Measurements from ENCODE around the gene PCA3. TPM values are rescaled to one million over a fixed set of nuclear protein-coding genes. Genes with fewer than 3 reads are reported as not detected.

The PCA3 gene
- total RNA-seq, 1 donor from 2014 or later = not detected

- Histone ChIP-seq H3K36me3 (ENCODE audit: control insufficient read depth, insufficient read depth, low read length) (no peaks in the 10 kb centered on the region), H3K27me3 (ENCODE audit: control insufficient read depth, insufficient read depth, low read length) (no peaks in the 10 kb centered on the region), H3K4me3 (ENCODE audit: low read depth, low read length) (no peak overlapping the region)
- TF ChIP-seq CTCF (IDR thresholded peaks at IDR 0.05; ENCODE audit: insufficient read depth, low read length, severe bottlenecking) = no peak
- FAIRE-seq (no peak), DNase-seq (ENCODE audit: low read depth) (no peak)
Observed at GRCh38 chr9:76756941-76757673, 7.1 kb upstream of the PCA3 start.

- Histone ChIP-seq H3K27me3 (ENCODE audit: control insufficient read depth, insufficient read depth, low read length) (no peaks in the 10 kb centered on the region), H3K4me3 (ENCODE audit: low read depth, low read length) (no peak overlapping the region), H3K36me3 (ENCODE audit: control insufficient read depth, insufficient read depth, low read length) (no peaks in the 10 kb centered on the region)
- no peak for TF ChIP-seq CTCF (IDR thresholded peaks at IDR 0.05; ENCODE audit: insufficient read depth, low read length, severe bottlenecking)
- FAIRE-seq (no peak), DNase-seq (ENCODE audit: low read depth) (no peak)
Observed at GRCh38 chr9:76758476-76758875, 5.8 kb upstream of the PCA3 start.

GRCh38 chr9:76759732-76760131 lies 4.5 kb upstream of the PCA3 start:
- FAIRE-seq (no peak), DNase-seq (ENCODE audit: low read depth) (no peak)
- H3K36me3 ChIP-seq (ENCODE audit: control insufficient read depth, insufficient read depth, low read length) = no peaks in the 10 kb centered on the region
- no peaks in the 10 kb centered on the region for H3K27me3 ChIP-seq (ENCODE audit: control insufficient read depth, insufficient read depth, low read length)
- TF ChIP-seq CTCF (IDR thresholded peaks at IDR 0.05; ENCODE audit: insufficient read depth, low read length, severe bottlenecking) = no peak
- no peak overlapping the region for H3K4me3 ChIP-seq (ENCODE audit: low read depth, low read length)

GRCh38 chr9:76761448-76761847 lies 2.8 kb upstream of the PCA3 start:
- H3K4me3 ChIP-seq (ENCODE audit: low read depth, low read length) = no peak overlapping the region
- peak; percentile 11 for TF ChIP-seq CTCF (IDR thresholded peaks at IDR 0.05; ENCODE audit: insufficient read depth, low read length, severe bottlenecking)
- H3K27me3 ChIP-seq (ENCODE audit: control insufficient read depth, insufficient read depth, low read length) = no peaks in the 10 kb centered on the region
- no peaks in the 10 kb centered on the region for H3K36me3 ChIP-seq (ENCODE audit: control insufficient read depth, insufficient read depth, low read length)
- DNase-seq (ENCODE audit: low read depth) (no peak), FAIRE-seq (no peak)

- FAIRE-seq (no peak), DNase-seq (ENCODE audit: low read depth) (no peak)
- Histone ChIP-seq H3K36me3 (ENCODE audit: control insufficient read depth, insufficient read depth, low read length) (no peaks in the 10 kb centered on the region), H3K27me3 (ENCODE audit: control insufficient read depth, insufficient read depth, low read length) (no peaks in the 10 kb centered on the region), H3K4me3 (ENCODE audit: low read depth, low read length) (no peak overlapping the region)
- no peak for TF ChIP-seq CTCF (IDR thresholded peaks at IDR 0.05; ENCODE audit: insufficient read depth, low read length, severe bottlenecking)
Observed at GRCh38 chr9:76766126-76766525, 1.9 kb downstream of the PCA3 start.
